Measurements from ENCODE around the gene SLC7A7. TPM values are rescaled to one million over a fixed set of nuclear protein-coding genes. Genes with fewer than 3 reads are reported as not detected.

SLC7A7 gene
- total and polyA plus RNA-seq, 8 donors = 9.6 to 67.6 (median 10.3) TPM

- Histone ChIP-seq H3K9me3 (no peaks in the 10 kb centered on the region), H3K27ac (peak overlapping the region in 1 of 2 donors; percentile 80), H3K36me3 (no peaks in the 10 kb centered on the region), H3K27me3 (no peaks in the 10 kb centered on the region), H3K4me1 (peaks cover 3 to 43% of the 10 kb centered on the region in 2 donors), H3K4me3 (no peak overlapping the region)
- ATAC-seq = no peak
- TF ChIP-seq CTCF (IDR thresholded peaks at IDR 0.05) = no peak
- intact Hi-C loops (cut with DNase I) = loop anchor here in 1 of 2 donors (5.0 kb wide), 1 partner anchor 32 kb away; no protein-coding TSS in a partner anchor
- DNase-seq = peak in 1 of 4 donors; percentile 53
These were observed 9.6 kb upstream of the SLC7A7 start for GRCh38 chr14:22824711-22825359.

GRCh38 chr14:22822571-22823098 lies 7.4 kb upstream of the SLC7A7 start:
- Histone ChIP-seq H3K4me1 (peaks cover 15 to 60% of the 10 kb centered on the region in 2 donors), H3K4me3 (peak overlapping the region; percentile 6 to 51), H3K27ac (peak overlapping the region; percentile 33 to 80), H3K27me3 (no peaks in the 10 kb centered on the region), H3K36me3 (no peaks in the 10 kb centered on the region), H3K9me3 (no peaks in the 10 kb centered on the region)
- DNase-seq (peak; percentile 81 to 93 (median 88)), ATAC-seq (peak; percentile 75)
- intact Hi-C loops (cut with DNase I) = loop anchor here in 1 of 2 donors (5.0 kb wide), 1 partner anchor 35 kb away; no protein-coding TSS in a partner anchor
- peak; percentile 73 to 86 for TF ChIP-seq CTCF (IDR thresholded peaks at IDR 0.05)

- Histone ChIP-seq H3K9me3 (no peaks in the 10 kb centered on the region), H3K4me3 (peak overlapping the region; percentile 6 to 51), H3K36me3 (no peaks in the 10 kb centered on the region), H3K27ac (peak overlapping the region; percentile 33 to 80), H3K4me1 (peaks cover 15 to 65% of the 10 kb centered on the region in 2 donors), H3K27me3 (no peaks in the 10 kb centered on the region)
- peak in 1 of 4 donors; percentile 78 for DNase-seq
- intact Hi-C loops (cut with DNase I) = loop anchor here in 1 of 2 donors (5.0 kb wide), 1 partner anchor 35 kb away; no protein-coding TSS in a partner anchor
- ATAC-seq = no peak
- TF ChIP-seq CTCF (IDR thresholded peaks at IDR 0.05) = no peak
These were observed 6.9 kb upstream of the SLC7A7 start for GRCh38 chr14:22822016-22822570.

GRCh38 chr14:22821193-22822015 lies 6.2 kb upstream of the SLC7A7 start:
- intact Hi-C loops (cut with DNase I) = loop anchor here in 1 of 2 donors (5.0 kb wide), 1 partner anchor 36 kb away; no protein-coding TSS in a partner anchor
- peaks cover 15 to 72% of the 10 kb centered on the region in 2 donors for H3K4me1 ChIP-seq
- TF ChIP-seq CTCF (IDR thresholded peaks at IDR 0.05) = no peak

More at GRCh38 chr14:22821193-22822015, 6.2 kb upstream of the SLC7A7 start:
- Histone ChIP-seq H3K36me3 (no peaks in the 10 kb centered on the region), H3K9me3 (no peaks in the 10 kb centered on the region), H3K4me3 (no peak overlapping the region), H3K27ac (no peak overlapping the region), H3K27me3 (no peaks in the 10 kb centered on the region)
- no peak for DNase-seq
- no peak for ATAC-seq

Measured in left lung (tissue), 10 donors.